NCI-H1694 treated with DMSO at 0.1 percent for 48 hours (cell line): ENCODE data around the gene CUL4A.
"Not testable (repeated sequence)": the region's sequence is repeated elsewhere in the genome, so short reads cannot be mapped to it uniquely, and the experiment has no call there.

ENCODE experiments used
- DNase-seq: peaks from one replicate; lab custom pipeline; 2025; lab: John Stamatoyannopoulos, UW

Gene CUL4A

GRCh38 chr13:113292021-113292862 lies 82.8 kb downstream of the CUL4A start:
- no peak for DNase-seq

- DNase-seq = no peak
Measured at GRCh38 chr13:113293686-113294085, 84.3 kb downstream of the CUL4A start.

- DNase-seq = no peak
Measured at GRCh38 chr13:113295776-113296175, 86.4 kb downstream of the CUL4A start.

- DNase-seq = peak; percentile 82
Measured at GRCh38 chr13:113296823-113297369, 87.5 kb downstream of the CUL4A start, which contains the start of gene LAMP1. LAMP1 (plus strand) TSS chr13:113297239; CDS start chr13:113297435, 196 bp downstream.

GRCh38 chr13:113297370-113298042 lies 88.1 kb downstream of the CUL4A start:
- no peak for DNase-seq

DNA sequence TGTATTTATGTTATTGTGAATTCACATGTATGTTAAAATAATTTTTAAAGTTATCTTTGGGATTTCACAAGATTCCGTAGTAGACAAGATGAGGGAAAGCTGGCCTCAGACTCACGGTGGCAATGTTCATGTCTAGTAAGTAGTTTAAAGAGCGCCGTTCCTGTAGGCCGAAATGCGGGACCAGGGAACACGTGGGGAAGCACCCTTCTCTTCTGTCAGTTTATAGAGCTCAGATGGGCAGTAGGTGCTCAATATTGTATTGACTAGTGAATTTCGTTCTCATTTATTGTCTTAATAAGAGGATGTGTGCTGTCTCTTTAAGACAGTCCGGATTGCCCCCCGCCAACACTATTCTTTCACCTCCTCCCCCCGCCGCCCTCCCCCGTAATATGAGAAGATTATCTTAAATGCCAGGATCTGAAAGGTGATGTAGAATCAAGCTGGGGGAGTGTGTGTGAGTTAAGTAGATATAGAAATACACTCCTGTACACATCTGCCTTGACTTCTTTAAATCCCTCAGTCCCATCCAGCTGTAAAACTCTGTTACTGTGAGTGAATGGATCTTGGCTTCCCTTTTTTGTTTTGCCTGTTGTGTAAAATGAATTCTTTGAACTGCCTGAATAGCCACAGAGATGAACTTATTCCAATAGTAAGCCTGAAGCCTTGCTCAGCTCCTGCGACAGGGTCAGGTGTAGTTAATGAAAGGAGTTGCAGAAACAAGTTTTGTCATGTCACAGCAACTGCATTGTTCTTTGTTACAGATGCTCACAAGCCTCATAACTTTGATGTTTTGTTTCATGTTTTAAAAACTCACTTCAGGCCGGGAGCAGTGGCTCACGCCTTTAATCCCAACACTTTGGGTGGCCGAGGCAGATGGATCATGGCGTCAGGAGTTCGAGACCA lies 88.9 kb downstream of the CUL4A start:
- DNase-seq = no peak

DNA sequence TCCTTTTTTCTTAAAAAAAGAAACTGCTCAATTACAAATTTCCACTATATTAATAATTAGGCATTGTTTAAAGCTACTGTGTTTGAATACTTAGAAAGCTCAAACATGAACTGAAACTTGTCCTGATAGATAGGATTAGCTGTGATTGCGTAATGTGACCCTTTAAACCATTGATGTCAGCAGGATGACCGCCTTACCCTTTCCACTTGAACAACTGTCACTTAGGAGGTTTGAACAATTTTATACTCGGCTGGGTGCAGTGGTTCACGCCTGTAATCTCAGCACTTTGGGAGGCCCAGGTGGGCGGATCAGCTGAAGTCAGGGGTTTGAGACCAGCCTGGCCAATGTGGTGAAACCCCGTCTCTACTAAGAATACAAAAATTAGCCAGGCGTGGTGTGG lies 90.5 kb downstream of the CUL4A start:
- no peak for DNase-seq

DNA sequence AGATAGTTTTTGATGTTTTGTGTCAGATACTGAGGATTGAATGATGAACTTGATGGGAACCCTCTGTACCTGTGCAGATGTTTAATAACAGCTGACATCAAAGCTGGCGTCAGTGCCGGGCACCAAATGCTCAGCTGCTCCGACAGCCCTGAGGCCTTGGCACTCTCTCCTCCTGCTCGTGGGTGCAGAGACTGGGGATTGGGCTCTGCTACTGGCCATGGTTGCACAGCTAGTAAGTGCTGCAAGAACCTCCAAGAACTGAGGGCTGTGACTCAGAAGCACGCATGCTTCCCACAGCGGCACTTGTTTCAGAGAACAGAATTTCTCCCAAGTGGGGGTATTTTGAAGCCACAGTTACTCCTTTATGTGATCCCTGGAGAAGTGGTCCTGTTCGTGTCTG lies 93.6 kb downstream of the CUL4A start:
- DNase-seq = no peak

GRCh38 chr13:113304121-113304520 lies 94.7 kb downstream of the CUL4A start:
- DNase-seq = no peak

DNA sequence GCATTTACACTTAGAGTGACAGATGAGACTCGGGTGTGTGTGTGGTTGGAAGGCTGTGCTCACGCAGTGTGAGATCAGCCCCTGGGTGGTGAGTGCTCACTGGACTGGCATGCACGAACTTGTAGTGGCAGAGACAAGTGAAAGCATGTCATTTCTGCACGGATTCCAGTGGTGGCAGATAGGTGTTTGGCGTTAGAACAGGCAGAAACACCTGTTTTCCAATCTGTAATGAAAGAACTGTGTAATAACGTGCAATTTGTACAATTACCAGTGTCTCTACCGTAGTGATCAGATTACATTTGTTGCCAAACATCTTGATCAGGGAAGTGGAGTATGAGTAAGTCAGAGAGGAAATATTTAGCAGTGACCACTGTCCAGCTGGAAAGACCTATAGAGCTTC lies 95.8 kb downstream of the CUL4A start:
- peak; percentile 38 for DNase-seq

DNA sequence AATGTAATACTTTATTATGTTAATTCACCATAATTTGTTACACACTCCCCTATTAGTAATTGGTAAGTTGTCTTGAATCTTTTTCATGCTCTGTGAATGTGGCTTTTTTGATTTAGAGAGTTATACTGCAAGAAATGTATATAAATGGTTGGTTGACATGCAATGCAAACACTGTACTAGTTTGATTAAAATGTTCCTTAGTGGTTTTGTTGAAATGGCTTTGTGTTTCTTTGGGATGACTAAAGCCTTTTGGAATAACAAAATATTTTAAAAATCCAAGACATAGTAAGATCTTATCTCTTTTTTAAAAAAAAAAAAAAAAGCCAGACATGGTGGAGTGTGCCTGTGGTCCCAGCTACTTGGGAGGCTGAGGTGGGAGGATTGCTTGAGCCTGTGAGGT lies 98.1 kb downstream of the CUL4A start:
- no peak for DNase-seq

DNA sequence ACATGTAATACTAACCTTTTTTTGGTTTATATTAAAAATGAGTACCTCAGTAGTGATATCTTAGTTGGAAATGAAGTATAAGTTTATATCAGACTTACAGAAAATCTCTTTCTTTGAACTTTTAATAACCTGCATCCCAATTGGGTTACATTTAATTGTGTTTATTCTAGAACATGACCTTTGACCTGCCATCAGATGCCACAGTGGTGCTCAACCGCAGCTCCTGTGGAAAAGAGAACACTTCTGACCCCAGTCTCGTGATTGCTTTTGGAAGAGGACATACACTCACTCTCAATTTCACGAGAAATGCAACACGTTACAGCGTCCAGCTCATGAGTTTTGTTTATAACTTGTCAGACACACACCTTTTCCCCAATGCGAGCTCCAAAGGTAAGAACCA lies 100.1 kb downstream of the CUL4A start:
- no peak for DNase-seq

DNA sequence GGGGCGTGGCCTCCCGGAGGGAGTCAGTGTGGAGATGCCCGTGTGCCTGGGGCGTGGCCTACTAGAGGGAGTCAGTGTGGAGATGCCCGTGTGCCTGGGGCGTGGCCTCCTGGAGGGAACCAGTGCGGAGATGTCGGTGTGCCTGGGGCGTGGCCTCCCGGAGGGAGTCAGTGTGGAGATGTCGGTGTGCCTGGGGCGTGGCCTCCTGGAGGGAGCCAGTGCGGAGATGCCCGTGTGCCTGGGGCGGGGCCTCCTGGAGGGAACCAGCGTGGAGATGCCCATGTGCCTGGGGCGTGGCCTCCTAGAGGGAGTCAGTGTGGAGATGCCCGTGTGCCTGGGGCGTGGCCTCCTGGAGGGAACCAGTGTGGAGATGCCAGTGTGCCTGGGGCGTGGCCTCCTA lies 104.7 kb downstream of the CUL4A start:
- not testable (repeated sequence) for DNase-seq

- DNase-seq = not testable (repeated sequence)
Measured at GRCh38 chr13:113314895-113315470, 105.6 kb downstream of the CUL4A start.

GRCh38 chr13:113315992-113316391 lies 106.6 kb downstream of the CUL4A start:
- no peak for DNase-seq
